Fibroblast of upper back skin (primary cell): ENCODE results near the gene YTHDF1.

Source experiments
- DNase-seq: peaks from one replicate; pipeline ENCODE4 v3.0.0-alpha.2; 2013

The YTHDF1 gene

DNA sequence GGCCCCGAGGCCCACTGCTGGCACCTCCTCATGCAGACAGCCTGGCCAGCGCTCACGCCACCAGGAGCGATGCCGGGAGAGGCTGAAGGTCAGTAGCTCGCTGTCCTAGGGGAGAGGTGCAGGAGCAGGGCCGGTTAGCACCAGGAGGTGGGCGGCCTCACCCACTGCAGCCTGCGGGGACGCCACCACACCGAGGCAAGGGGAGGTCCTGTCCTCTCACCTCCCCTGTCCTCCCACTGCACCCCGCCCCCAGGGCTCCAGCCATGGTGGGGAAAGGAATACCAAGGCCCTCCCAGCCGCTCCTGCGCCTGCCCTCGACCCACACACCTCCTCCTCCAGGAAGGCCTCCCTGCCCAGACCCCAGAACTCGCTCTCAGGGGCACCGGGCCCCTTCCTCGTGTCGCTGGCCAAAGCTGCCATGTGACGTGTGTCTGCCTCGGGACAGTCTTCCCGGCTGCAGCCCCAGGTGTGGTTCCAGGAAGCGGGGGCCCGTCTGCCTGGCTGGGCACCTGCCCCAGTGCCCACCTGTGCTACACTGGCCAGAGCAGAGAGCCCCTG lies 31.8 kb upstream of the YTHDF1 start:
- DNase-seq = no peak

DNA sequence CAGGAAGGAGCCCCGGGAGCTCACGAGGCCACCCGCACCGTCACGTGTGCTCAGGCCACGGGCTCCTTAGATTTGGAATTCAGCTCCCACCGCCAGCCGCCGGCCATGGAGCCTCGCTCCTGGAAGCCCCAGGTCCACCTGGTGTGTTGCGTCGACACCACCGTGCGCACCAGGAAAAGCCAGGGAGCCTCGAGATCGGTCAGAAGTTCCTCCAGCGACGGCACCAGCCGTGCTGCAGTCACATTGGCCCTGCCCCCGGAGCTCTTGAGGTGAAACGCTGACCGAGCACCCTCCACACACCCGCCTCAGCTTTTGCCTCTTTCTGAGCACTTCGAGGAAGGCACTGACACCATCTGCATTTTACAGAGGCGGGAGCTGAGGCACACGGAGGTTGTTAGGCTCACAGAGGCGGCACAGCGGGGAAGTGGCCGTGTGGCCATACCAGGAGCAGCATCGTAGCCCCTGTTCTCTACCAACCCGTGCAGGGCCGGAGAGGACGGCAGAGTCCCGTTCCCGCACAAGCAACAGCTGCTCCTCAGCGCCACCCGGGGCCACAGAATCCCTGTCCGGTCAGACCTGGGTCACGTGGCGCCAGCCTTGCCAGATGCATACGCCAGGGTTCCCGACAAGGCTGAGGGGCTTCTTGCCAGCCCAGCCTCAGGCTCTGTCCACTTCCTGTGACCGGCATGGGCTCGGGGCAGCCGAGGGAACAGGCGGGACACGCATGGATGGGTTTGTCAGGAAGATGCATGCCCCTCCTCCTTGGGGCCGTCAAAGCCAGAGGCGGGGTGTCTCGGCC lies 30.8 kb upstream of the YTHDF1 start:
- DNase-seq = no peak

GRCh38 chr20:63244468-63244867 lies 28.5 kb upstream of the YTHDF1 start:
- DNase-seq = no peak

DNA sequence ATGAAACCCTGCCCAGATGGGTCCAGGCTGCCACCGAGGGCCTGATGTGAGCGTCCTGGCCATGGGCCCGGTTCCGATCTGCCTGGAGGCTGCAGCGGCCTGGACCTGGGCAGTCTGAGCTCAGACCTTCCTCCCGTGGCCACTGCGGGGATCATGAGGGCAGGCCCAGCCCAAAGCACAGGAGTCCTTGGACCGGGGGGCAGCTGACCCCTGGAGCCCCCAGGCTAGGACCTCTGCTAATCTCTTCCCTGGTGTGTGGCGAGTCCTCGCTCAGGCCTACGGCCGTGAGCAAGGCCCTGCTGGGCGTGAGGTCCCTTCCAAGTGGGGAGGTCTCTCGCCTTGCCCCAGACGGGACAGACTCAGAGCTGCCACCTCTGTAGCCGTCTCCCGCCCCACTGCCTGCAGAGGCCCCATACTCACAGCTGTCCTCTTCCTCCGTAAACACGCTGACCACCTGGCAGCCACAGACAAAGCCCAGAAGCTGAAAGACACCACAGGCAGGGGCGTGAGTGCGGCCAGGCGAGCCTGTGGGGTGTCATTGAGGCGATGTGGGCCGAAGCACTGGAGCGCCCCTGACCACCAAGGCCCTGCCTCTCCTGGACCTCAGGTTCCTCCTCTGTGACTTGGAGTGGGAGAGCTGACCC lies 27.8 kb upstream of the YTHDF1 start:
- no peak for DNase-seq

- DNase-seq = no peak
Observed at GRCh38 chr20:63242736-63243135, 26.8 kb upstream of the YTHDF1 start.

GRCh38 chr20:63241272-63241671 lies 25.3 kb upstream of the YTHDF1 start:
- no peak for DNase-seq

DNA sequence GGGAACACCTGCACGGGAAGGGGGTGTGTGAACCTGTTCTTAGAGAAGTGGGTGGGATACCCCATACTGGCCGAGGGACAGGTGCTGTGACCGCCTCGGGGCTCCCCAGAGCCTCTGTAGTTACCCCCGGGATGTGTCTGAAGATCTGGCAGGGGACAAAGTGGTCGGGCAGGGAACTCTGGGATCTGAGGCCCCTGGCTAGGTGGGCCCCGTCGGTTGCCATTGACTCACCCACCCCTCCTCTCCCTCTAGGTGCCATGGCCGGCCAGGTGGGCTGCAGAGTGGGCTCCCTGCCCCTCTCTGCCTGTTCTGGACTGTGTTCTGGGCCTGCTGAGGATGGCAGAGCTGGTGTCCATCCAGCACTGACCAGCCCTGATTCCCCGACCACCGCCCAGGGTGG lies 24.1 kb upstream of the YTHDF1 start:
- no peak for DNase-seq

- no peak for DNase-seq
Observed at GRCh38 chr20:63239431-63239830, 23.5 kb upstream of the YTHDF1 start.

DNA sequence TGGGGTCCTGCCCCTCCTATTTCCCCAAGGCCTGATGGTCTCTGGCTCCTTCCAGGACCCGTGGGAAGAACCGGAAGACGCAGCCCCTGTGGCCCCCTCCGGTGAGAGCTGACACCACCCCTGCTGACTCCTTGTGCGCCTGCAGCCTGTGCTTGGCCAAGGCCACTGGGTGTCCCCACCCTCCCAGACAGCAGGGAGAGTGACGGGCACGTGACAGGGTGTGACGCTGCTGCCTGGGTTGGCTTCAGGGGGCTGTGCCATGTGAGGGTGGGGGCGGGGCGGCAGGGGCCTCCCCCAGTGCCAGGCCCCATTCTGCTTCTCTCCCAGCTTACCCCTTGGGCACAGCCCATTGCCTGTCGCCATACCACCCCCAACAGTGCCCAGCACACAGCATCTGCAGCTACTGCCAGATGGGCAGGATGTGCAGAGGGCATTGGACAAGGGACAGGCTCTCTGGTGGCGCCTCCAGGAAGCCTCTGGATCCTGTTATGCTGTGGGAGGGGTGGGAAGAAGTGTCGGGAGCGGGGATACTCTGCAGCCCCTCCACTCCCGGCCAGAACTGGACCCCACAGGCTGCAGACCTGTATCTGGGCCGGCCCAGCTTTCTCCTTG lies 22.7 kb upstream of the YTHDF1 start:
- DNase-seq = no peak

DNA sequence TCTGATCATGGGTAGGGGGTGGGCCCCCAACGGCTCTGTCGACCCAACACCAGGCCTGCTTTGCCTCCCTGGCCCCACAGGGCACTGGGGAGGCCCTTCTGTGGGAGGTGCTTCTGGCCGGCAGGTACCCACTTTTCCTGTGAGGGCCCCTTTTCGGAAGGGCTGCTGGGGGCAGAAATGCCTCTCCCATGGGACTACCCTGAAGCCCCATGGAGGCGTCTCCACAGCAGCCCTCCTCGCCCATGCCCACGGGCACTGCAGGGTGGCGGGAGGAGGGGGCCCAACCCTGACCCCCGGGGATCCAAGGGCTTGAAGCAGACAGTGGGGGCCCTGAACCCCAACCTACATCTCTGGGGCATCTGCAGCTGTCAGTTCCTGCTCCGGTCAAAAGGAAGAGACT lies 22.1 kb upstream of the YTHDF1 start:
- DNase-seq = no peak

- no peak for DNase-seq
Observed at GRCh38 chr20:63236116-63236837, 20.3 kb upstream of the YTHDF1 start.

DNA sequence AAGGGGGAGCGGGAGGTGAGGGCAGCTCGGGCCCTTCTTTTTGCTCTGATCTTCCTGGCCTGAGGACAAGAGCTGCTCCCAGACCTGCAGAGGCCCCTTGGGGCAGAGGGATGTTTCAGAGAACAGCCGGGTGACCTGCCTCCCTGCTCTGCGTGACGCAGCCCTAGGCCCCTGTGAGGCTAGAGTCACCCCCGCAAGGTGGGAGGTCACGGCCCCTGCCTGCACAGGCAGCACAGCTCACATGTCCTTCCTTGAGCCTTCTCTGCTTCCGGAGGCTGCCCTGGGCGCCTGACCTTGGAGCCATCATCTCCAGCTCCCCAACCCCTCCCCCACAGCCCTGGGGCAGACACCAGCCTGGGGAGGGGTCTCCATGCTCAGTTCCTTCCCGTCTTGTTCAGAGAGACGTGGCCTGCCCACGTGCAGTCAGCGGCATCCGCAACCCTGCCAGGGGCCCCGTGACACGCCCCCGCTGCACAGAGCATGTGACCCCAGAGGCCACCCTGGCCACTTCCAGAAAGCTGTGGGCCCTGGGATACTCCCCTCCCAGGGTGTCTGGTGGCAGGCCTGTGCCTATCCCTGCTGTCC lies 19.6 kb upstream of the YTHDF1 start, which contains the start of gene BIRC7:
Gene BIRC7, plus strand, starts transcription at position 507 of the 585 bp plus-strand sequence. CDS start 192 bp downstream, outside the sequence.
- no peak for DNase-seq

- DNase-seq = no peak
Observed at GRCh38 chr20:63234693-63235398, 18.9 kb upstream of the YTHDF1 start.

GRCh38 chr20:63233924-63234323 lies 18.0 kb upstream of the YTHDF1 start:
- no peak for DNase-seq

DNA sequence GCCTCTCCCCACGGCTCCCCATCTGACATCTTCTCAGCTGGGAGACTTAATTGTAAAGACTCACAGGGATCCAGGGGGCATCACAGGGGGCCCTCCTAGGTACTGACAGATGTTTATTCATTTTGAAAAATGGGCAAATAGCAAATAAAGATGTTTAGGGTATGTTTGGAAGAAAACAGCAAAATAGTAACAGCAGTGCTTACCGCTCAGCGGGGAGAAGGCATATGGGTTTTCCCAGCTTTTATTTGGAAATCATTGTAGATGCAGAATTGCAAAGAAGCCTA lies 17.1 kb upstream of the YTHDF1 start:
- no peak for DNase-seq

- DNase-seq = peak; percentile 91
Observed at GRCh38 chr20:63232235-63233060, 16.5 kb upstream of the YTHDF1 start.

DNA sequence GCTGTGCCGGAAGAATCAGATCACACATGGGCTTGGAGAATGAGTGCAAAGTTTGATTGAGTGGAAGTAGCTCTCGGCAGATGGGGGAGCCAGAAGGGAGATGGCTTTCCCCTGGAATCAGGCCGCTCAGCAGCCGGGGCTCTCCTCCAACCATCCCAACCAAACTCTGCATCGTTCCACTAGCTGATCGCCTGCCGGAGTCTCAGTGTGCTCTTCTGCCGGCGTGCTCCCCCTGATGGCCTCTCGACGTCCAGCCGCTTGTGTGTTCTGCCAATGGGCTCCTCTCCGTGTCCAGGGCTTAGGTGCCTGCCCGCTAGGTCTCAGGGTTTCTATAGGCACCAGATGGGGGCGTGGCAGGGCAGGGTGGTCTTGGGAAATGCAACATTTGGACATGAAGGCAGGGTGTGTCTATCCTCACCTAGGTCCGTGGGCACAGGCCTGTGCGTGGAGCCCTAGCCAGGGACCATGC lies 14.9 kb upstream of the YTHDF1 start:
- DNase-seq = peak; percentile 70

- no peak for DNase-seq
Observed at GRCh38 chr20:63228806-63229205, 12.9 kb upstream of the YTHDF1 start.

DNA sequence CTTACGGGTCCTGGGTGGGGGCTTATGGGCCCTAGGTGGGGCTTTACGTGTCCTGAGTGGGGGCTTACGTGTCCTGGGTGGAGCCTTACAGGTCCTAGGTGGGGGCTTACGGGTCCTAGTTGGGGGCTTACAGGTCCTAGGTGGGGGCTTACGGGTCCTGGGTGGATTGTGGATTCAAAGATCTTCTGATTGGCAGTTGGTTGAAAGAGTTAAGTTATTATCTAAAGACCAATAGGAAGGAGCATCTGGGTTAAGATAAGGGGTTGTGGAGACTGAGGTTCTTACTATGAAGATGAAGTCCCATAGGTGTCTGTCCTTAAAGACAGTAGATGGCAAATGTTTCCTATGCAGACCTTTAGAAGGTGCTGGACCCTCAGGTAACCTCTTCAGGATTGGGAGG lies 11.3 kb upstream of the YTHDF1 start:
- no peak for DNase-seq

DNA sequence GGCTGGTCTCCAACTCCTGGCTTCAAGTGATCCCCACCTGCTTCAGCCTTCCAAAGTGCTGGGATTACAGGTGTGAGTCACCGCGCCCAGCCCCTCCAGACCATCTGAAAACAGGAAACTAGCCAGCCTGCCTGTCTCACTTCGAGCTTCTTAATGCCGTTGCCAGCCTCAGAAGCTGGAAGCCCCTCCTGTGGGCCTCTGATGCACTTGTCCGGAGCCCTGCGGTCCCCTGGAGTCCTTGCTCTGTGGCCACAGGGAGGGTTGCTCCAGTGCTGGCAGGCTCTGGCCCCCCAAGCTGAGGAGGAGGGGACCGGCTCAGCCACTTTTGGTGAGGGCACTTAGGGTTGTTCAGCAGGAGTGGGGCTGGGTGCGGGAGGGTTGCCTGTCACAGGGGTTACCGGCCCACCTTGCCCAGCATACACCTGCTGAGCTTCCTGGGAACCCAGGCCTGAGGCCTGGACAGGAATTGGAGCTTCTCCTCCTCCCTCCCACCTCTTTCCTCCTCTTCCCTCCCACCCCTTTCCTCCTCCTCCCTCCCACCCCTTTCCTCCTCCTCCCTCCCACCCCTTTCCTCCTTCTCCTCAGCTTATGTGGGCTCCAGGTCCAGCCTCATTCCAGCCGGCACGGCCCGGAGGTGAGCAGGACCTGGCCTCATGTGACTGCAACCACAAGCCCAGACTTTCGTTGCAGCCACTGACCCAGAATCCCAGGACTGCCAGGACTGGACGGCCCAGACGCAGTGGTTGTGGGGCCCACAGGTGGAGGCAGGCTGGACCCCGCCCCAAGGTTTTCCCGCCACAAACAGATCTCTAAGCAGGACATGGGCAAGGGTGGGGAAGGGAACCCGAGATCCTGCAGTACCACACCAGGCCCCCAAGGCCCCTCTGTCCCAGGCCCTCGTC lies 10.4 kb upstream of the YTHDF1 start:
- no peak for DNase-seq
